MCF 10A (cell line): ENCODE measurements around the gene GFOD1. TPM values are rescaled to one million over a fixed set of nuclear protein-coding genes. Genes with fewer than 3 reads are reported as not detected.

Experiments used
- BruUV-seq: library from RNA; stranded (reverse); fragments of 400-500 nt; replicated peaks from 2 replicates; lab custom pipeline; 2021; lab: Mats Ljungman, UMichigan
- CTCF ChIA-PET: fragments of 300-600 bp; sonication (Branson Sonifier 250); formaldehyde crosslinking; extraction: SDS; loops from one replicate; lab custom pipeline; 2021; ENCODE audit warnings: antibody characterized with exemption, inconsistent platforms; lab: Yijun Ruan, JAX
- POLR2A ChIA-PET: fragments of 300-600, 350-650 bp; sonication (Branson Sonifier 250); formaldehyde crosslinking; extraction: SDS; loops from one replicate; lab custom pipeline; 2020; ENCODE audit warnings: antibody characterized with exemption, inconsistent platforms; lab: Yijun Ruan, JAX
- DNase-seq: peaks from one replicate; pipeline ENCODE4 v3.0.0-alpha.2; 2018; ENCODE audit not compliant: unreplicated experiment
- H3K27ac Mint-ChIP-seq: one replicate; pipeline ENCODE4 v1.8.0; 2022; ENCODE audit warnings: mild to moderate bottlenecking, low read depth, mixed read lengths; ENCODE audit not compliant: unreplicated experiment
- H3K27me3 Mint-ChIP-seq: one replicate; pipeline ENCODE4 v1.8.0; 2022; ENCODE audit warnings: mixed read lengths; ENCODE audit not compliant: insufficient read depth, unreplicated experiment
- H3K36me3 Mint-ChIP-seq: one replicate; pipeline ENCODE4 v1.8.0; 2022; ENCODE audit warnings: mild to moderate bottlenecking, moderate library complexity, mixed read lengths; ENCODE audit not compliant: insufficient read depth, unreplicated experiment
- H3K4me1 Mint-ChIP-seq: one replicate; pipeline ENCODE4 v1.8.0; 2022; ENCODE audit warnings: mixed read lengths; ENCODE audit not compliant: insufficient read depth, unreplicated experiment
- H3K4me3 Mint-ChIP-seq: one replicate; pipeline ENCODE4 v1.8.0; 2022; ENCODE audit warnings: mild to moderate bottlenecking, moderate library complexity, mixed read lengths; ENCODE audit not compliant: unreplicated experiment
- H3K9me3 Mint-ChIP-seq: one replicate; pipeline ENCODE4 v1.8.0; 2022; ENCODE audit warnings: mixed read lengths; ENCODE audit not compliant: unreplicated experiment
- intact Hi-C: fragments of 100-400 bp; cut with micrococcal nuclease; formaldehyde crosslinking; loops from 2 replicates; pipeline ENCODE4 v1.14.1; 2022
- total RNA-seq: library from RNA; stranded (reverse); gene quantifications from 2 replicates; pipeline ENCODE4 v1.2.3, GENCODE V29; 2022
- TF ChIP-seq, protein P1 (sequence below): fragments of 200-600 bp; IDR thresholded peaks from one replicate; pipeline ENCODE4 v1.8.0; 2022; ENCODE audit warnings: antibody characterized with exemption, mild to moderate bottlenecking; ENCODE audit not compliant: unreplicated experiment

The GFOD1 gene
- total RNA-seq, 1 experiment from 2014 or later: 9.5 TPM

DNA sequence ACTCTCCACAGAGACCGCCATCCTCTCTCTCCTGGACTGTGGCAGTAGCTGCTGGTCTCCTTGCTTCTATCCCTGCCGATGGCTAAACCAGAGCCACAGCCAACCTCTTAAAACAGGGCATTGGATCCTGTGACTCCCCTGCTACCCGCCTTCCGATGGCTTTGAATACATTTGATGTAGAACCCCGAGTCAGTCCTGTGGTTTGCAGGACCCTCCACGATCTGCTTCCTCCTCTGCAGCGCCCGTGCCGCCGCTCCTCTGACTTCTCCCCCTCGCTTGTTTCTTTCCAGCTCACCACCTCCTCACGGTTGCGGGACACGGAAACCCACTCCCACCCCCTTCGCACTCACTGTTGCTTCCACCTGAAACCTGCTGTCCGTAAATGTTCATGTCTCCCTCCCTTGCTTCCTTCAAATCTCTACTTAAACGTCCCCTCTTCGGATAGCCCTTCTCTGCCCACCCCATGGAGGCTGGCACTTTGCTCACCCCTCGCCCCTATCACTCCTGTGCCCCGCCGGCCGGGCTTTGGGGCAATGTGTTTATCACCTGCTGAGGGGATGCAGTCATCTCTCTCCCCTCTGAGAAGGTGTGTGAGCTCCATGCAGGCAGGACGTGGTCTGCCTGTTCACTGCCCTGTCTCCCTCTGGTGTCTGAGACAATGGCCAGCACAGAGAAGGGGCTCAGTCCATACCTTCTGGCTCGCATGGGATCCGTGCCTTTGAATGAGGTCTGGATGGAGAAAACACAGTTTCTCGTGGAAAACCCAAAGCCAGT is 67.8 kb downstream of the GFOD1 start:
- CTCF ChIA-PET: no interaction called here
- H3K4me3 Mint-ChIP-seq: no peak overlapping the region
- DNase-seq: no peak
- intact Hi-C loops: no loop called here
- TF ChIP-seq, protein P1, sequence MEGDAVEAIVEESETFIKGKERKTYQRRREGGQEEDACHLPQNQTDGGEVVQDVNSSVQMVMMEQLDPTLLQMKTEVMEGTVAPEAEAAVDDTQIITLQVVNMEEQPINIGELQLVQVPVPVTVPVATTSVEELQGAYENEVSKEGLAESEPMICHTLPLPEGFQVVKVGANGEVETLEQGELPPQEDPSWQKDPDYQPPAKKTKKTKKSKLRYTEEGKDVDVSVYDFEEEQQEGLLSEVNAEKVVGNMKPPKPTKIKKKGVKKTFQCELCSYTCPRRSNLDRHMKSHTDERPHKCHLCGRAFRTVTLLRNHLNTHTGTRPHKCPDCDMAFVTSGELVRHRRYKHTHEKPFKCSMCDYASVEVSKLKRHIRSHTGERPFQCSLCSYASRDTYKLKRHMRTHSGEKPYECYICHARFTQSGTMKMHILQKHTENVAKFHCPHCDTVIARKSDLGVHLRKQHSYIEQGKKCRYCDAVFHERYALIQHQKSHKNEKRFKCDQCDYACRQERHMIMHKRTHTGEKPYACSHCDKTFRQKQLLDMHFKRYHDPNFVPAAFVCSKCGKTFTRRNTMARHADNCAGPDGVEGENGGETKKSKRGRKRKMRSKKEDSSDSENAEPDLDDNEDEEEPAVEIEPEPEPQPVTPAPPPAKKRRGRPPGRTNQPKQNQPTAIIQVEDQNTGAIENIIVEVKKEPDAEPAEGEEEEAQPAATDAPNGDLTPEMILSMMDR: no peak
- POLR2A ChIA-PET: interaction anchor here (0.9 kb wide), 1 partner anchor 68 kb away, joined by 3 read pairs; the partner anchor contains the start of gene GFOD1
- no peak overlapping the region for H3K27ac Mint-ChIP-seq
- no peaks in the 10 kb centered on the region for H3K27me3 Mint-ChIP-seq
- no TSS peak for BruUV-seq
- no peaks in the 10 kb centered on the region for H3K9me3 Mint-ChIP-seq
- peaks cover 6% of the 10 kb centered on the region for H3K4me1 Mint-ChIP-seq
- H3K36me3 Mint-ChIP-seq: no peaks in the 10 kb centered on the region

DNA sequence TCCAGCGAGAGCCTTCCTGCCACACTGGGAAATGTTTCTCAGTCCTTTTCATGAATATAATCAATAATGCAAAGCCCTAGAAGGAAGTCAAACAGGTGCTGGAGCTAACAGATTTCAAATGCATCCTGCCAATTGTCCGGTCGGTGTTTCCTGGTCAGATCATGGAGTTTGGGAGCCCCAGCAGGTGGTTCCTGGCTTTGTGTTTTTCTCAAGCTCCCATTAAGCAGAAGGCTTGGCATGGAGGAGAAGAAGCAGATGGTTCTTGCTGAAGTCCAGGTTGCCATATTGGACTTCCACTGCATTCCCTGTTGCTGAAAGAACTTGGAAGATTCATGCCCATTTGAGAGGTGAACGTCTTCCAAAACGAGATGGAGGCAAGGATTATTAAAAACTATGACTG is 68.6 kb downstream of the GFOD1 start:
- TF ChIP-seq, protein P1: no peak
- no peak for DNase-seq
- Mint-ChIP-seq H3K4me3 (no peak overlapping the region), H3K36me3 (no peaks in the 10 kb centered on the region), H3K27ac (no peak overlapping the region), H3K4me1 (peaks cover 6% of the 10 kb centered on the region), H3K27me3 (no peaks in the 10 kb centered on the region), H3K9me3 (no peaks in the 10 kb centered on the region)
- ChIA-PET CTCF (interaction anchor here (0.7 kb wide), 1 partner anchor 1996 kb away, joined by 3 read pairs; no protein-coding TSS in a partner anchor), POLR2A (no interaction called here)
- BruUV-seq: no TSS peak
- intact Hi-C loops: no loop called here

DNA sequence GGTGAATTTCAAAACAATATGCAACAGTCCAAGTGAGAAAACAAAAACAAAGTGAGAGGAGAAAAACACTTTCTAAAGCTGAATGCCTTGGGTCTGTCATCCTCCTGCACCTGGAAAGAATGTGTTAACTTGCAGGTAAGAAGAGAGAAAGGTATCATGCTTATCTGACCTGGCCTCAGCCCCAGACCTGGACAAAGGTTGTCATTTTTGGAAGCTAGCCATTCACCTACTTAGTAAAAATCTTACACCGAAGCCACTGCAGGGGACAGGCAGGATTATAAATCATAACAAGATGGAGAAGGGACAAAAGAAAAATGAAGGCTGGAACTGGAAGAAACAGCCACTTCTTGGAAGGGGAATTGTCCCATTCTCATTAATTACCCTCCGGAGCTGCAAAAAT is 69.4 kb downstream of the GFOD1 start:
- no peak for DNase-seq
- no peaks in the 10 kb centered on the region for H3K27me3 Mint-ChIP-seq
- intact Hi-C loops: no loop called here
- TF ChIP-seq, protein P1: no peak
- peaks cover 5% of the 10 kb centered on the region for H3K4me1 Mint-ChIP-seq
- CTCF ChIA-PET: no interaction called here
- no peak overlapping the region for H3K4me3 Mint-ChIP-seq
- no peaks in the 10 kb centered on the region for H3K9me3 Mint-ChIP-seq
- POLR2A ChIA-PET: no interaction called here
- no peaks in the 10 kb centered on the region for H3K36me3 Mint-ChIP-seq
- BruUV-seq: no TSS peak
- no peak overlapping the region for H3K27ac Mint-ChIP-seq

DNA sequence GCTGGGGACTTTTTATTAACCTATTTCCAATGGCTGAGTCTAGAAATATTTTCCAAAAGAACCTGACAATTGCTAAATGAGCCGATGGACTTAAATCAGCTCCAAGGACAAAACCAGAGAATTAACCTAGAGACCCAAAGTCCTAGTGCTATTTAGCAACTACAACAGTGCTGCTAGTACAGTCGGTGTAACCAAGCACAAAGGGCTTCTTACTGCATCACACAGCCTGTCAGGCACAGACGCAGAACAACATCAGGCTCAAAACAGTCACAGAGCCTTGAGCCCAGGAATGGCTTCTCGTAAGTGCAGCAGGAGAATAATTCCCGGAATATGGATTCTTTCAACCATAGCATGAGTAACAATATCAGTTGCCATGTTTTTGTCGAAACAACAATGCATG is 70.0 kb downstream of the GFOD1 start:
- POLR2A ChIA-PET: interaction anchor here (1.4 kb wide), 1 partner anchor 9 kb away, joined by 4 read pairs; no protein-coding TSS in a partner anchor
- Mint-ChIP-seq H3K4me1 (no peaks in the 10 kb centered on the region), H3K36me3 (no peaks in the 10 kb centered on the region), H3K9me3 (no peaks in the 10 kb centered on the region), H3K27ac (no peak overlapping the region), H3K4me3 (no peak overlapping the region), H3K27me3 (no peaks in the 10 kb centered on the region)
- CTCF ChIA-PET: no interaction called here
- intact Hi-C loops: no loop called here
- TF ChIP-seq, protein P1: no peak
- DNase-seq: no peak
- no TSS peak for BruUV-seq
